Measurements from ENCODE around the gene CXCL1.

Gene CXCL1

GRCh38 chr4:73865431-73866096 lies 3.6 kb upstream of the CXCL1 start:
- ChIA-PET CTCF (interaction anchor here (0.9 to 4.7 kb wide), 13 partner anchors 10 to 313 kb away, joined by 3 to 38 read pairs (median 5); no protein-coding TSS in a partner anchor), POLR2A (no interaction called here)
- peak in 1 of 3 donors; percentile 17 for DNase-seq
- no peaks in the 10 kb centered on the region for H3K36me3 ChIP-seq (ENCODE audit: control insufficient read depth in 4 of 4, insufficient read depth in 4 of 4, low read length in 3 of 4)
- 78% methylated on average over 3 of the region's 5 CpGs for WGBS (ENCODE audit: insufficient coverage)
- H3K9me3 ChIP-seq (ENCODE audit: control extremely low read depth in 1 of 5, control insufficient read depth in 4 of 5, insufficient read depth in 2 of 5, low read depth in 1 of 5, low read length in 4 of 5): no peaks in the 10 kb centered on the region
- H3K27ac ChIP-seq (ENCODE audit: insufficient read depth in 1 of 2, low read depth in 1 of 2, low read length in 2 of 2, poor library complexity in 1 of 2, severe bottlenecking in 2 of 2): no peak overlapping the region
- H3K4me1 ChIP-seq (ENCODE audit: control extremely low read depth in 1 of 4, control insufficient read depth in 4 of 4, insufficient read depth in 4 of 4, low read length in 3 of 4): peaks cover 0 to 15% (median 9%) of the 10 kb centered on the region in 4 experiments
- peaks cover 0 to 8% (median 0%) of the 10 kb centered on the region in 5 experiments for H3K27me3 ChIP-seq (replicated peaks in 2 of 5; ENCODE audit: control insufficient read depth in 4 of 5, insufficient read depth in 5 of 5, low read length in 4 of 5)
- no peak overlapping the region for H3K4me3 ChIP-seq (ENCODE audit: control insufficient read depth in 1 of 7, extremely low read depth in 1 of 7, insufficient read depth in 4 of 7, low read depth in 2 of 7, low read length in 6 of 7)

- CTCF ChIA-PET: interaction anchor here (1.5 to 3.2 kb wide), 3 partner anchors 16 to 268 kb away, joined by 3 to 14 read pairs (median 4); no protein-coding TSS in a partner anchor
- no CpG with 5 or more reads among the region's 2 CpGs for WGBS (ENCODE audit: insufficient coverage)
- no peak for DNase-seq
- H3K4me1 ChIP-seq (ENCODE audit: control extremely low read depth in 1 of 4, control insufficient read depth in 4 of 4, insufficient read depth in 4 of 4, low read length in 3 of 4): peaks cover 0 to 15% (median 9%) of the 10 kb centered on the region in 4 experiments
- no peaks in the 10 kb centered on the region for H3K36me3 ChIP-seq (ENCODE audit: control insufficient read depth in 4 of 4, insufficient read depth in 4 of 4, low read length in 3 of 4)
- no peaks in the 10 kb centered on the region for H3K9me3 ChIP-seq (ENCODE audit: control extremely low read depth in 1 of 5, control insufficient read depth in 4 of 5, insufficient read depth in 2 of 5, low read depth in 1 of 5, low read length in 4 of 5)
- POLR2A ChIA-PET: no interaction called here
- H3K27ac ChIP-seq (ENCODE audit: insufficient read depth in 1 of 2, low read depth in 1 of 2, low read length in 2 of 2, poor library complexity in 1 of 2, severe bottlenecking in 2 of 2): no peak overlapping the region
- H3K27me3 ChIP-seq (replicated peaks in 2 of 5; ENCODE audit: control insufficient read depth in 4 of 5, insufficient read depth in 5 of 5, low read length in 4 of 5): peaks cover 0 to 8% (median 0%) of the 10 kb centered on the region in 5 experiments
- no peak overlapping the region for H3K4me3 ChIP-seq (ENCODE audit: control insufficient read depth in 1 of 7, extremely low read depth in 1 of 7, insufficient read depth in 4 of 7, low read depth in 2 of 7, low read length in 6 of 7)
Measured at GRCh38 chr4:73866246-73866645, 2.9 kb upstream of the CXCL1 start.

- CTCF ChIA-PET: interaction anchor here (0.6 to 3.2 kb wide), 8 partner anchors 8 to 266 kb away, joined by 3 to 14 read pairs (median 4); partner anchors contain the start of genes CXCL3 and PF4V1
Measured at GRCh38 chr4:73867783-73868182, 1.4 kb upstream of the CXCL1 start.

GRCh38 chr4:73868206-73869129 lies 725 bp upstream of the CXCL1 start:
- peaks cover 8 to 23% (median 17%) of the 10 kb centered on the region in 4 experiments for H3K4me1 ChIP-seq (ENCODE audit: control extremely low read depth in 1 of 4, control insufficient read depth in 4 of 4, insufficient read depth in 4 of 4, low read length in 3 of 4)
- H3K36me3 ChIP-seq (ENCODE audit: control insufficient read depth in 4 of 4, insufficient read depth in 4 of 4, low read length in 3 of 4): no peaks in the 10 kb centered on the region
- ChIA-PET CTCF (interaction anchor here (0.6 to 3.2 kb wide), 10 partner anchors 9 to 266 kb away, joined by 3 to 14 read pairs (median 4); partner anchors contain the start of genes CXCL3 and PF4V1), POLR2A (interaction anchor here (0.7 kb wide), 1 partner anchor 206 kb away, joined by 4 read pairs; no protein-coding TSS in a partner anchor)
- no peaks in the 10 kb centered on the region for H3K9me3 ChIP-seq (ENCODE audit: control extremely low read depth in 1 of 5, control insufficient read depth in 4 of 5, insufficient read depth in 2 of 5, low read depth in 1 of 5, low read length in 4 of 5)
- H3K4me3 ChIP-seq (ENCODE audit: control insufficient read depth in 1 of 7, extremely low read depth in 1 of 7, insufficient read depth in 4 of 7, low read depth in 2 of 7, low read length in 6 of 7): peak overlapping the region; percentile 31 to 85 (median 61)
- peaks cover 0 to 8% (median 0%) of the 10 kb centered on the region in 5 experiments for H3K27me3 ChIP-seq (replicated peaks in 2 of 5; ENCODE audit: control insufficient read depth in 4 of 5, insufficient read depth in 5 of 5, low read length in 4 of 5)
- WGBS (ENCODE audit: insufficient coverage): 42% methylated on average over 10 of the region's 16 CpGs
- no peak overlapping the region for H3K27ac ChIP-seq (ENCODE audit: insufficient read depth in 1 of 2, low read depth in 1 of 2, low read length in 2 of 2, poor library complexity in 1 of 2, severe bottlenecking in 2 of 2)
- DNase-seq: peak in 2 of 3 donors; percentile 18 to 40

More at GRCh38 chr4:73867783-73868182, 1.4 kb upstream of the CXCL1 start:
- no peaks in the 10 kb centered on the region for H3K9me3 ChIP-seq (ENCODE audit: control extremely low read depth in 1 of 5, control insufficient read depth in 4 of 5, insufficient read depth in 2 of 5, low read depth in 1 of 5, low read length in 4 of 5)
- H3K4me1 ChIP-seq (ENCODE audit: control extremely low read depth in 1 of 4, control insufficient read depth in 4 of 4, insufficient read depth in 4 of 4, low read length in 3 of 4): peaks cover 8 to 17% (median 11%) of the 10 kb centered on the region in 4 experiments
- POLR2A ChIA-PET: no interaction called here
- H3K36me3 ChIP-seq (ENCODE audit: control insufficient read depth in 4 of 4, insufficient read depth in 4 of 4, low read length in 3 of 4): no peaks in the 10 kb centered on the region
- no peak overlapping the region for H3K4me3 ChIP-seq (ENCODE audit: control insufficient read depth in 1 of 7, extremely low read depth in 1 of 7, insufficient read depth in 4 of 7, low read depth in 2 of 7, low read length in 6 of 7)
- peaks cover 0 to 8% (median 0%) of the 10 kb centered on the region in 5 experiments for H3K27me3 ChIP-seq (replicated peaks in 2 of 5; ENCODE audit: control insufficient read depth in 4 of 5, insufficient read depth in 5 of 5, low read length in 4 of 5)
- peak; percentile 31 to 72 (median 55) for DNase-seq
- no CpG with 5 or more reads among the region's 3 CpGs for WGBS (ENCODE audit: insufficient coverage)
- no peak overlapping the region for H3K27ac ChIP-seq (ENCODE audit: insufficient read depth in 1 of 2, low read depth in 1 of 2, low read length in 2 of 2, poor library complexity in 1 of 2, severe bottlenecking in 2 of 2)

DNA sequence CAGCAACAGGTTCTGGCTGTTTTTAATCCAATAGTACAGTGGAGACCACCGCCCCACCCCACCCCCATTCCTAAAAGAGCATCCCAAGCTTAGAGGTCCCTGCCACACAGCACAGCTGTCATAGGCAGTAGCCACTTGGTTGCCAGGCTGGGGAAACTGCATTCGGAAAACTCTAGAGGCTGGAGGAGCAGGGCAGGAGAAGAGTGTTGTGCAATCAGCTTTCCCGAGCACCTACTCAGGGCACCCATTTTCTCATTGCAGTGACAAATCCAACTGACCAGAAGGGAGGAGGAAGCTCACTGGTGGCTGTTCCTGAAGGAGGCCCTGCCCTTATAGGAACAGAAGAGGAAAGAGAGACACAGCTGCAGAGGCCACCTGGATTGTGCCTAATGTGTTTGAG lies 1.1 kb downstream of the CXCL1 start:
- ChIA-PET CTCF (interaction anchor here (0.9 kb wide), 1 partner anchor 228 kb away, joined by 5 read pairs; the partner anchor contains the start of gene CXCL2), POLR2A (no interaction called here)
- H3K27ac ChIP-seq (ENCODE audit: insufficient read depth in 1 of 2, low read depth in 1 of 2, low read length in 2 of 2, poor library complexity in 1 of 2, severe bottlenecking in 2 of 2): no peak overlapping the region
- H3K4me3 ChIP-seq (ENCODE audit: control insufficient read depth in 1 of 7, extremely low read depth in 1 of 7, insufficient read depth in 4 of 7, low read depth in 2 of 7, low read length in 6 of 7): peak overlapping the region in 1 of 7 experiments; percentile 39
- peaks cover 8 to 25% (median 17%) of the 10 kb centered on the region in 4 experiments for H3K4me1 ChIP-seq (ENCODE audit: control extremely low read depth in 1 of 4, control insufficient read depth in 4 of 4, insufficient read depth in 4 of 4, low read length in 3 of 4)
- H3K36me3 ChIP-seq (ENCODE audit: control insufficient read depth in 4 of 4, insufficient read depth in 4 of 4, low read length in 3 of 4): no peaks in the 10 kb centered on the region
- H3K9me3 ChIP-seq (ENCODE audit: control extremely low read depth in 1 of 5, control insufficient read depth in 4 of 5, insufficient read depth in 2 of 5, low read depth in 1 of 5, low read length in 4 of 5): no peaks in the 10 kb centered on the region
- H3K27me3 ChIP-seq (replicated peaks in 2 of 5; ENCODE audit: control insufficient read depth in 4 of 5, insufficient read depth in 5 of 5, low read length in 4 of 5): peaks cover 0 to 8% (median 0%) of the 10 kb centered on the region in 5 experiments
- no peak for DNase-seq
- WGBS (ENCODE audit: insufficient coverage): 100% methylated on average over 1 of the region's 3 CpGs

GRCh38 chr4:73870768-73871167 lies 1.6 kb downstream of the CXCL1 start:
- Histone ChIP-seq H3K4me1 (ENCODE audit: control extremely low read depth in 1 of 4, control insufficient read depth in 4 of 4, insufficient read depth in 4 of 4, low read length in 3 of 4) (peaks cover 8 to 25% (median 17%) of the 10 kb centered on the region in 4 experiments), H3K27me3 (replicated peaks in 2 of 5; ENCODE audit: control insufficient read depth in 4 of 5, insufficient read depth in 5 of 5, low read length in 4 of 5) (peaks cover 0 to 8% (median 0%) of the 10 kb centered on the region in 5 experiments), H3K27ac (ENCODE audit: insufficient read depth in 1 of 2, low read depth in 1 of 2, low read length in 2 of 2, poor library complexity in 1 of 2, severe bottlenecking in 2 of 2) (no peak overlapping the region), H3K4me3 (ENCODE audit: control insufficient read depth in 1 of 7, extremely low read depth in 1 of 7, insufficient read depth in 4 of 7, low read depth in 2 of 7, low read length in 6 of 7) (peak overlapping the region in 1 of 7 experiments; percentile 3), H3K9me3 (ENCODE audit: control extremely low read depth in 1 of 5, control insufficient read depth in 4 of 5, insufficient read depth in 2 of 5, low read depth in 1 of 5, low read length in 4 of 5) (no peaks in the 10 kb centered on the region), H3K36me3 (ENCODE audit: control insufficient read depth in 4 of 4, insufficient read depth in 4 of 4, low read length in 3 of 4) (no peaks in the 10 kb centered on the region)
- ChIA-PET CTCF (interaction anchor here (0.9 to 1.3 kb wide), 2 partner anchors 10 to 228 kb away, joined by 3 to 5 read pairs; partner anchors contain the start of gene CXCL2), POLR2A (no interaction called here)
- DNase-seq: no peak
- 100% methylated on average over 1 of the region's 1 CpG for WGBS (ENCODE audit: insufficient coverage)
